AG04450 (cell line): ENCODE data around the gene NAV3. TPM values are rescaled to one million over a fixed set of nuclear protein-coding genes. Genes with fewer than 3 reads are reported as not detected.

Experiments used
- CTCF ChIA-PET: fragments of 300-600, 350-600 bp; formaldehyde crosslinking; extraction: SDS; loops from one replicate; lab custom pipeline; 2022; ENCODE audit warnings: antibody characterized with exemption, inconsistent platforms; lab: Charles Lee
- POLR2A ChIA-PET: fragments of 350-600 bp; formaldehyde crosslinking; extraction: SDS; loops from one replicate; lab custom pipeline; 2021; ENCODE audit warnings: antibody characterized with exemption, inconsistent platforms; lab: Yijun Ruan, JAX
- DNase-seq: peaks from one replicate; pipeline ENCODE4 v3.0.0-alpha.2; 2011; ENCODE audit warnings: low read depth, low spot score
- H3K27ac ChIP-seq: one replicate; pipeline ENCODE4 v1.5.1; 2012; ENCODE audit warnings: low read depth, low read length, control low read depth
- H3K27me3 ChIP-seq: one replicate; pipeline ENCODE4 v1.6.0; 2012; ENCODE audit warnings: low read length; ENCODE audit not compliant: control insufficient read depth, insufficient read depth
- H3K4me3 ChIP-seq: 2 replicates; pipeline ENCODE4 v1.5.1; 2011; ENCODE audit warnings: mild to moderate bottlenecking, low read depth, low read length, control low read depth
- H3K9me3 ChIP-seq: 2 replicates; pipeline ENCODE4 v1.5.1; 2012; ENCODE audit warnings: low read length; ENCODE audit not compliant: control insufficient read depth, insufficient read depth
- polyA plus RNA-seq: library from polyadenylated mRNA; depleted of rRNA; stranded (reverse); fragments of >200 nt; gene quantifications from 2 replicates; pipeline ENCODE4 v1.2.3, GENCODE V29; 2011
- TF ChIP-seq, protein P1 (sequence below): IDR thresholded peaks from 2 replicates; pipeline ENCODE4 v1.5.1; 2011; ENCODE audit warnings: low read depth, low read length, control low read depth, inconsistent platforms

The NAV3 gene
- polyA plus RNA-seq, 1 experiment: 36.1 TPM

- CTCF ChIA-PET: interaction anchor here (1.0 kb wide), 1 partner anchor 31 kb away, joined by 3 read pairs; no protein-coding TSS in a partner anchor
- POLR2A ChIA-PET: no interaction called here
- H3K4me3 ChIP-seq: no peak overlapping the region
- no peak for DNase-seq
- no peak overlapping the region for H3K27ac ChIP-seq
- peaks cover 12% of the 10 kb centered on the region for H3K9me3 ChIP-seq
- TF ChIP-seq, protein P1, sequence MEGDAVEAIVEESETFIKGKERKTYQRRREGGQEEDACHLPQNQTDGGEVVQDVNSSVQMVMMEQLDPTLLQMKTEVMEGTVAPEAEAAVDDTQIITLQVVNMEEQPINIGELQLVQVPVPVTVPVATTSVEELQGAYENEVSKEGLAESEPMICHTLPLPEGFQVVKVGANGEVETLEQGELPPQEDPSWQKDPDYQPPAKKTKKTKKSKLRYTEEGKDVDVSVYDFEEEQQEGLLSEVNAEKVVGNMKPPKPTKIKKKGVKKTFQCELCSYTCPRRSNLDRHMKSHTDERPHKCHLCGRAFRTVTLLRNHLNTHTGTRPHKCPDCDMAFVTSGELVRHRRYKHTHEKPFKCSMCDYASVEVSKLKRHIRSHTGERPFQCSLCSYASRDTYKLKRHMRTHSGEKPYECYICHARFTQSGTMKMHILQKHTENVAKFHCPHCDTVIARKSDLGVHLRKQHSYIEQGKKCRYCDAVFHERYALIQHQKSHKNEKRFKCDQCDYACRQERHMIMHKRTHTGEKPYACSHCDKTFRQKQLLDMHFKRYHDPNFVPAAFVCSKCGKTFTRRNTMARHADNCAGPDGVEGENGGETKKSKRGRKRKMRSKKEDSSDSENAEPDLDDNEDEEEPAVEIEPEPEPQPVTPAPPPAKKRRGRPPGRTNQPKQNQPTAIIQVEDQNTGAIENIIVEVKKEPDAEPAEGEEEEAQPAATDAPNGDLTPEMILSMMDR: no peak
- H3K27me3 ChIP-seq: no peaks in the 10 kb centered on the region
Observed at GRCh38 chr12:78115889-78116288, 285.2 kb downstream of the NAV3 start.

- H3K27ac ChIP-seq: no peak overlapping the region
- H3K27me3 ChIP-seq: no peaks in the 10 kb centered on the region
- no peak overlapping the region for H3K4me3 ChIP-seq
- ChIA-PET CTCF (interaction anchor here (1.6 kb wide), 1 partner anchor 120 kb away, joined by 6 read pairs; no protein-coding TSS in a partner anchor), POLR2A (no interaction called here)
- DNase-seq: no peak
- TF ChIP-seq, protein P1: 0 out of 2 replicates have a peak, but pooled peaks have one; percentile 10
- H3K9me3 ChIP-seq: peaks cover 5% of the 10 kb centered on the region
Observed at GRCh38 chr12:78118036-78118435, 287.3 kb downstream of the NAV3 start.

DNA sequence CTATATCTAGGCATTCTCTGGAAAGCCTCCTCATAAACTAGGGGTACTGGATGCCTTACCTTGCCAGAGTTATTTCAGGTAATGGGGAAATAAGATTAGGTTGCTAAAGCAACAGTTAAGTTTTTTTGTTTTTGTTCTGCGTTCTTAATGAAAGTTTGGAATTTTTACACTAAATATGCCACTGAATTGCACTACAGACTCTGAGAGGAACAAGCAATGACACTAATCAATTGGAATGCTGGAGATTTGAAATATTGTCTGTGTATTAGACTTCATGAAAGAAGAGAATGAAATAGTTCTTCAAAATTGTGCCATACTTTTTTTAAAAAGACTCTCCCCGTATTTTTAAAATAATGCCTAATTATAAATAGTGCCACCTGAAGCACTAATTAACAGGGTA is 287.8 kb downstream of the NAV3 start:
- CTCF ChIA-PET: interaction anchor here (1.6 to 5.7 kb wide), 2 partner anchors 117 to 121 kb away, joined by 6 to 52 read pairs; no protein-coding TSS in a partner anchor
- Histone ChIP-seq H3K27me3 (no peaks in the 10 kb centered on the region), H3K27ac (no peak overlapping the region), H3K4me3 (no peak overlapping the region), H3K9me3 (peaks cover under 1% of the 10 kb centered on the region)
- POLR2A ChIA-PET: no interaction called here
- no peak for DNase-seq
- TF ChIP-seq, protein P1: no peak

DNA sequence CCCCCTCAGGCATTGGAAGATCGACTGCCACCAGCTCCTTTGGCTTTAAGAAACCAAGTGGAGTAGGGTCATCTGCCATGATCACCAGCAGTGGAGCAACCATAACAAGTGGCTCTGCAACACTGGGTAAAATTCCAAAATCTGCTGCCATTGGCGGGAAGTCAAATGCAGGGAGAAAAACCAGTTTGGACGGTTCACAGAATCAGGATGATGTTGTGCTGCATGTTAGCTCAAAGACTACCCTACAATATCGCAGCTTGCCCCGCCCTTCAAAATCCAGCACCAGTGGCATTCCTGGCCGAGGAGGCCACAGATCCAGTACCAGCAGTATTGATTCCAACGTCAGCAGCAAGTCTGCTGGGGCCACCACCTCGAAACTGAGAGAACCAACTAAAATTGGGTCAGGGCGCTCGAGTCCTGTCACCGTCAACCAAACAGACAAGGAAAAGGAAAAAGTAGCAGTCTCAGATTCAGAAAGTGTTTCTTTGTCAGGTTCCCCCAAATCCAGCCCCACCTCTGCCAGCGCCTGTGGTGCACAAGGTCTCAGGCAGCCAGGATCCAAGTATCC is 288.7 kb downstream of the NAV3 start:
- DNase-seq: no peak
- TF ChIP-seq, protein P1: no peak
- CTCF ChIA-PET: interaction anchor here (0.7 to 5.7 kb wide), 6 partner anchors 12 to 194 kb away, joined by 3 to 52 read pairs (median 5); no protein-coding TSS in a partner anchor

GRCh38 chr12:78120306-78120705 is 289.6 kb downstream of the NAV3 start:
- Histone ChIP-seq H3K9me3 (no peaks in the 10 kb centered on the region), H3K4me3 (no peak overlapping the region), H3K27me3 (no peaks in the 10 kb centered on the region), H3K27ac (no peak overlapping the region)
- CTCF ChIA-PET: interaction anchor here (0.7 to 5.7 kb wide), 5 partner anchors 12 to 195 kb away, joined by 3 to 52 read pairs (median 5); no protein-coding TSS in a partner anchor
- TF ChIP-seq, protein P1: no peak
- no peak for DNase-seq
- POLR2A ChIA-PET: no interaction called here

More for the DNA sequence above, 288.7 kb downstream of the NAV3 start:
- Histone ChIP-seq H3K27me3 (no peaks in the 10 kb centered on the region), H3K9me3 (no peaks in the 10 kb centered on the region), H3K27ac (no peak overlapping the region), H3K4me3 (no peak overlapping the region)
- POLR2A ChIA-PET: no interaction called here
